GM12872 (cell line): Measurements from ENCODE around the gene CHRNE.

Experiments used
- TF ChIP-seq, protein P1 (sequence below): IDR thresholded peaks from 3 replicates; pipeline ENCODE4 v1.5.1; 2011; ENCODE audit warnings: low read depth, mild to moderate bottlenecking, low read length, moderate library complexity; ENCODE audit not compliant: insufficient read depth

The CHRNE gene

GRCh38 chr17:4932756-4933155 lies 29.9 kb upstream of the CHRNE start:
- TF ChIP-seq, protein P1, sequence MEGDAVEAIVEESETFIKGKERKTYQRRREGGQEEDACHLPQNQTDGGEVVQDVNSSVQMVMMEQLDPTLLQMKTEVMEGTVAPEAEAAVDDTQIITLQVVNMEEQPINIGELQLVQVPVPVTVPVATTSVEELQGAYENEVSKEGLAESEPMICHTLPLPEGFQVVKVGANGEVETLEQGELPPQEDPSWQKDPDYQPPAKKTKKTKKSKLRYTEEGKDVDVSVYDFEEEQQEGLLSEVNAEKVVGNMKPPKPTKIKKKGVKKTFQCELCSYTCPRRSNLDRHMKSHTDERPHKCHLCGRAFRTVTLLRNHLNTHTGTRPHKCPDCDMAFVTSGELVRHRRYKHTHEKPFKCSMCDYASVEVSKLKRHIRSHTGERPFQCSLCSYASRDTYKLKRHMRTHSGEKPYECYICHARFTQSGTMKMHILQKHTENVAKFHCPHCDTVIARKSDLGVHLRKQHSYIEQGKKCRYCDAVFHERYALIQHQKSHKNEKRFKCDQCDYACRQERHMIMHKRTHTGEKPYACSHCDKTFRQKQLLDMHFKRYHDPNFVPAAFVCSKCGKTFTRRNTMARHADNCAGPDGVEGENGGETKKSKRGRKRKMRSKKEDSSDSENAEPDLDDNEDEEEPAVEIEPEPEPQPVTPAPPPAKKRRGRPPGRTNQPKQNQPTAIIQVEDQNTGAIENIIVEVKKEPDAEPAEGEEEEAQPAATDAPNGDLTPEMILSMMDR = no peak

DNA sequence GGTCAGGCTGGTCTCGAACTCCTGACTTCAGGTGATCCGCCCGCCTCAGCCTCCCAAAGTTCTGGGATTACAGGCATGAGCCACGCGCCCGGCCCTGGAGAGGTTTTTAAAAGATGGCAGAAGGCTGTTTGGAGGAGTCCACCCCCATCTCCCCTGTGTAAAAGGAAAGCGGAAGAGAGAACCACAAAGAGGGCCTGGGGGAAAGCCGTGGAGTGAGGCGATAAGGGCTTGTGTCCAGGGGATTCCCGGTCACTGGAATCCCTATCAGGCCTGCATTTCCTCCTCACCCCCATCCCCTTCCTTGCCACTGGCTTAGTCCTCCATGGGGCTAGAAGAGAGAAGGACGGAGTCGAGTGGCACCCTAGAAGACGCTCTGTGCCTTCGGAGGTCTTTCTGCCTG lies 29.1 kb upstream of the CHRNE start, which contains the start of gene GP1BA:
TSS of gene GP1BA (plus strand) at position 315 of the 400 bp plus-strand sequence. CDS start 328 bp downstream, outside the sequence.
- TF ChIP-seq, protein P1 = no peak

DNA sequence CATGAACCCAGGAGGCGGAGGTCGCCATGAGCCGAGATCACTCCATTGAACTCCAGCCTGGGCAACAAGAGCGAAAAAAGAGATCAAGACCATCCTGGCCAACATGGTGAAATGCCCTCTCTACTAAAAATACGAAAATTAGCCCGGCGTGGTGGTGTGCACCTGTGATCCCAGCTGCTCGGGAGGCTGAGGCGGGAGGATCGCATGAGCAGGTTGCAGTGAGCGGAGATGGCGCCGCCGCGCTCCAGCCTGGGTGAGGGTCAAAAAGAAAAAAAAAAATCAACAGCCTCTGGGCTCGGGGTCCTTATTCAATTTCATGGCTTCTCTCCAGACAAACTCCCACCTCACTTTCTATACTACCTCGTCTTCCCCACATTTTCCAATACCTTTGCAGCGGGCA lies 26.0 kb upstream of the CHRNE start:
- TF ChIP-seq, protein P1 = no peak

- TF ChIP-seq, protein P1 = no peak
Measured at GRCh38 chr17:4921320-4921719, 18.4 kb upstream of the CHRNE start.

- TF ChIP-seq, protein P1 = no peak
Measured at GRCh38 chr17:4920351-4921048, 17.6 kb upstream of the CHRNE start.

- TF ChIP-seq, protein P1 = no peak
Measured at GRCh38 chr17:4919511-4920047, 16.7 kb upstream of the CHRNE start.

GRCh38 chr17:4913994-4914393 lies 11.1 kb upstream of the CHRNE start:
- TF ChIP-seq, protein P1 = no peak
